ENCODE results near the gene MEIS2.

Gene MEIS2

DNA sequence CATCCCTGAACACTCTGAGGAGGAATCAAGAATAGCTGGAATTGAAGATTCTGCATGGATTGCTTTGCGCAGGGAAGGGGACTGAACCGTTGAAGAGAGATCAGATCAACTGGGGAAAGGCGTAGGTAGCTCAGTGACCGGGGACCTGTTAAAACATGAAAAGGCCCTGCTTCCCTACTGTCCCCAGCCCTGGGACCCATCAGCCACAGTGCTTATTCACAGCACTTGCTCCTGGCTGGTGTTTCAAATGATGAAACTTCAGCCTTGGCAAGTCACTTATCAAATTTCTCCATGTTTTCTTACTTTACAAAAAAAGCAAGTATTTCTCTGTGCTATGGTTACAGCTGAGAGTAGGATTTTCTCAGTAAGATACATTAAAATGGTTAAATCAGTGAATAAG, 199.3 kb downstream of the MEIS2 start:
- DNase-seq (ENCODE audit: low read depth in 2 of 2): no peak

DNA sequence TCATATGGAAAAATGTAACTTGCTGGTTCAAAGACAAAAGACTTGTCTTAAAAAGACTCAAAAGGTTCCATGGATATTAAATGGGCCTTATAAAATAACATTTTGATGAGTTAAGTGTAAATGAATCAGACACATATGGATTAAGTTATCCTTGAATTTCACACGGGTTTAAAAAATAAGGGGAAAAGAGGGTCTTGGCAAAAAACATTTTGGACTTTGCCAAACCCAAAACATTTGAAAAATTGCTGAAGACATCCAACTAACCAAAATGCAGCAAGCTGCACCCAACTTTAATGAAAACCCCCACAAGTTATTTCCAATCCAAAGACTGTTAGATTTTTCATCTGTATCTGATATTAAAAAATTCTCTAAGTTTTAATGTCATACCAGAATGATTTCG, 200.7 kb downstream of the MEIS2 start:
- no peak for DNase-seq (ENCODE audit: low read depth in 2 of 2)

GRCh38 chr15:36898536-36899126, 201.7 kb downstream of the MEIS2 start:
- no peak for DNase-seq (ENCODE audit: low read depth in 2 of 2)

- DNase-seq (ENCODE audit: low read depth in 2 of 2): no peak
Observed at GRCh38 chr15:36897834-36898233, 202.5 kb downstream of the MEIS2 start.

GRCh38 chr15:36896949-36897348, 203.4 kb downstream of the MEIS2 start:
- no peak for DNase-seq (ENCODE audit: low read depth in 2 of 2)

DNA sequence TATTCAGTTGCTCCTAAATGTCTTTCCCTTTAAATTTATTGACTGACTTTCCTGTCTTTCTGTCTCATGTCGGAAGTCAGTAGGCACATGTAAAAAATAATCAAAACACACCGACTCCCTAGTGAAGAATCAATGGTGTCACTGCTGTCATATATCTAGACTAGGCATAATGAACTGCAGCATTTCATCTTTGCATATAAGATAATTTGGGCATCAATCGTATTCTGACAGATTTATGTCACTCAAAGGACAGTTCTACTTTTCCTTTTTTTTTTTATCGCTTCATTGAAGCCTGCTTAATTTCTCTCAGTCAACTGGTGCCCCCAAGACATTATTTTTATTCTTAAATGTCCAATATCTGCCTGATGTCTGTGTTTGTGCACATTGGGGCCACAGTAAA, 206.3 kb downstream of the MEIS2 start:
- DNase-seq (ENCODE audit: low read depth in 2 of 2): no peak

DNA sequence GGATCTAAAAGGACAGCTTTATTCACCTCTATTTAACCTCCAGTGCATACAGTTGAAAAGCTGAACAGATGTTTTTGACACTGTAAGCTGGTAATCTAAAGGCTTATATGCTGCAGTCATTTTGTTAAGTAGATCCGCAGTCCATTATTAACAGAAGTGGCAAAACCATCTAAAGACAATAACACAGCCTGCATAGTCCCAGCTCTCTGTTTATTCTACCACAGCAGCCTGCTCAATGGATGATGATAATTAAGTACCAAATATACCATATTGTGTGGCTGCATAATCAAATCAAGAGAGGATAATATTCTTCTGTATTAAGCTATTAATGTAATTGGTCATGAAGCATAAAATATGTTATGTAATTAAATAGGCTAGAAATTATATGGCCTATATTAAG, 207.1 kb downstream of the MEIS2 start:
- no peak for DNase-seq (ENCODE audit: low read depth in 2 of 2)

- DNase-seq (ENCODE audit: low read depth in 2 of 2): no peak
Observed at GRCh38 chr15:36888011-36888992, 212.0 kb downstream of the MEIS2 start.

DNA sequence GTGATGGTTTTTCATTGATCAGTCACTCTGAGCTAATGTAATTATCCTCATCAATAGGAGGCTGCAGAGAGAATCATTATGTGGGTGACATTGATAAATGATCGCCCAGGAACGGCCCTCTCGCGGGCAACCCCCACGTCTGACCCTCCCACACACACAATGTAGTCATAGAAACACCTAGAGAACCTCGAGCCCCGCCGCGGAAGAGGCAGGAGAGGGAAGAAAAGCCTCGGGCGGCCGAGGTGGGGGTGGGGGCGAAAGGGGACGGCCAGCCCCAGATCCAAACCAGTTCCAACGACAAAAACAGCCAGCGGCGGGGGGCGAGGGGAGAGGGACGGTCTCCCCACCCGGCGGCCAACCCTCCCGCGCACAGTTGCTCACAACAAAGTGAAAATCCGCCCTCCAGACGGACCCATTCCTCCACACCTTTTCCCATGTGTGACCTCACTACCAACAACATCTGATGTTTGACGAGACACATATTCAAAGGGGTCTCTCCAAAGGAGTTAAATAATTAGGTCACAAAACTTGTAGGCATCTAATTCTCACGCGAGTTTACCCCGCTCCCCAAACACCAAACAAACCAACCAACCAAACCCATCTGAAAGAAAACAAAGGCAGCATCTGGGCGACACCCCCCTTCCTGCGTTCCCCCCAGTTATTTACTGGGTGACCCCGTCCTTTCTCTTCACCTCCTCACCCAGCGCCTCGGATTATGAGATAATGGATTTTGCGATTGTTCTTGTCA, 213.0 kb downstream of the MEIS2 start:
- no peak for DNase-seq (ENCODE audit: low read depth in 2 of 2)

GRCh38 chr15:36886701-36887100, 213.6 kb downstream of the MEIS2 start:
- DNase-seq (ENCODE audit: low read depth in 2 of 2): no peak

DNA sequence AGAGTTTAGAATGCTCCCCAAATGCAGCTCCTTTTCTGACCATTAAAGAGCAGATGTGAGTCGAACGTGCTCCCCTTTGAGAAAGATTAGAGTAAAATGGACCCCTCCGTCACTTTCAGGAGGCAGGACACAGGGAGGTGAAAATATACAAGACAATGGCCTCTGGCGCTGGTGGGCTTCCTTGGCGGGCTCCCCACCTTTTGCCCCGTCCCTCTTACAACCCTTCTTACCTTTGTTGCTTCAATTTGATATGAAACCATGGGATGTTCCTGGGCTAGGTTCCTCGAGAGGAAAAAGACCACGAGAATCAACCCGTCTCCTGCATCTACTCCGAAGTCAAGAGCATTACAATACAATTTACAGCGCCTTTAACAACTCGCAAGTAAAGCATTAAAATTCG, 214.2 kb downstream of the MEIS2 start:
- no peak for DNase-seq (ENCODE audit: low read depth in 2 of 2)

- DNase-seq (ENCODE audit: low read depth in 2 of 2): no peak
Observed at GRCh38 chr15:36885771-36886170, 214.6 kb downstream of the MEIS2 start.

DNA sequence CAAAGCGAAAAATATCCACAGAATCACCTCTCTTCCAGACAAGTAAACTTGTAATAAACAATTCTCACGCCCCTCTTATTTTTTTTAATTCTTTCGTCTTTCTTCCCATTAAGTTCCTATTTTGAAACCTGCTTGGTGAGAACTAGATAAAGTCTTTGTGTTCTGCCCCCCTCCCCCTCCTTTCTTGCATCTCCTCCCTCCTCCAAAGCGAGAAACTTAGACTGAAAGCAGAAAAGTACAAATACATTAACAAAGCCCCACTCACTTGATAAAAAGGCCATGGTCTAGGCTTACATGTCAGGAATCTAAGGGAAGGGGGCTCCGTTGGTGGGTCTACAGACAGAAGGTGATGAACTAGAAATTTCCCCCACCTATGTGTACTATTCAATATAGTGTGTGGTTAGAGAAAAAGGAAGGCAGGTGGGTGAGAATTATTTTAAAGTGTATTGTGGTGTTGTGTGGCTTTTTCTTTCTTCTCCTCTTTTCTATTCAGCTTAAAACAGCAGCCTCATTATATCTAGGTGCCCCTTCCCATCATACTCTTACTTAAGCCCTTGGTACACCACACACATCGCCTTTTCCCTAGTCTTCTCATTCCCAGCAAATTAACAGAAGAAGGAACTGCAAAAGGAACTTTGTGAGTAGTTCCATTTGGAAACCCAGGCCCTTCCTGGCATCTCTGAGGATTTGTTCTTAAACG, 215.3 kb downstream of the MEIS2 start:
- no peak for DNase-seq (ENCODE audit: low read depth in 2 of 2)

DNA sequence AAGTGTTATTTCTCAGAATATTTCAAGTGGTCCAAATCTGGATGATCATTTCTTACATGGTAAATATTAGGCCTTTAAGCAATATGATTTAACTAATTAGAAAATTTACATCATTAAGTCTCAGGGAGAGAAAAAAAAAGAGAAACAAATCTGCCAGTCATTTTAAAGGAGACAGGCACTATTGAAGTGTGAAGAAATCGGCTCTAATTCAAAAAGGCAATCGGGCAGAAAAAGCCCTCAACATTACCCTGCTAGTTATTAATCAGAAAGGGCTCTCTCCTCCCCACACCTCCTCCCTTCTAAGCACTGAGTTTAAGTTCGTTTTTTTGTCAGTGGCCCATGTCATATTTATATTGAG, 215.9 kb downstream of the MEIS2 start:
- DNase-seq (ENCODE audit: low read depth in 2 of 2): no peak

DNA sequence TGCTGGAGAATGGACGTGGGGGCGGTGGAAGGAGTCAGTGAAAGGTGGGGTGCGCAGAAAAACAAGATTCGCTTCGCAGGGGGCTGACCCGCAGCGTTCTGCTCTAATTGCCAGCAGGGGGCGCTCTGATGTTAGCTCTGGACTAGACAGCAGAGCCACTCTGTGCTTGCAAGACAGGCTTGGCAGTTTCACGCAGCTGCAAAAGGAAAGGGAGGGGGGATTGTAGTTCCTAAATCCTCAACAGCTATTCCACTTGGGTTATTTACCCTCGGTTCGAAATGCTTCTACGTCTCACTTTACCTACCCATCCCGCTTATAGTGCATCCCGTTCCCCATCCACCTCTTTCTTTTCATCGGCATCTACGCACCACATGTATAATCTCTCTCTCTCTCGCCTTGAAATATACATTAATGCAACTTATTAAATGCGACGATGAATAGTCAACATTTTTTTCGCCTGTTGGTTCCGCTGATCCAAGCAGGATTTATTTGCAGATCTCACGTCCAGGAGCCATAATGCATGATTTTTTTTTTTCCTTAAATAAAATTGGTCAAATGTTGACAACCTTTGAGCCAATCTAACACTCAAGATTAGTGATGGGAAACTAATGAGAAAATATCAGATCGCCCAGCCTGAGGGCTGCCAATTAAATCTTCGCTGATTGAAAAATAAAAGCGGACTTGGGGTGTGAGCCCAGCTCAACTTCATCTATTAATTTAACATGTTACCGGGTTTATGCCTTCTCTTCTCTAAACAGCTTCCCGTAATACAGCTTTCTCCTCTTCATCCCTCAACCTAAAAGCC, 216.4 kb downstream of the MEIS2 start:
- DNase-seq (ENCODE audit: low read depth in 2 of 2): peak in 1 of 2 donors; percentile 20

GRCh38 chr15:36882487-36883131, 217.7 kb downstream of the MEIS2 start:
- DNase-seq (ENCODE audit: low read depth in 2 of 2): no peak

DNA sequence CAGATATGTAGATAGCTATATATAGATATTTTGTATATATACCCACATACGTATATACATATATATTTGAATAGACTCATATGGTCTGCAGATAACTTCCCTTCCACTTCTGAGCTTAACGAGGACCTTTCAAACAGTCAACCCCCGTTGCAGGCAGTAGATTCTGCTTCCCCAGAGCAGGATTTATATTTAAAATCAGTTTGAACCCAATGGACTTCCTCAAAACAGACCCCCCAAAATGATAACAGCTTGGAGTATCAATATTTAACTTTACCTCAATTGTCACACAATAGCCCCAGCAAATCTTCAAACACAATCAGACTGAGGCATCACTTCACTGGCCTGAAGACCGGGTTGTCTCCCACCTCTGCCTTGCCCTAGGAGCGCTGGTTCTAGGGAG, 218.3 kb downstream of the MEIS2 start:
- DNase-seq (ENCODE audit: low read depth in 2 of 2): no peak

GRCh38 chr15:36881516-36881915, 218.8 kb downstream of the MEIS2 start:
- DNase-seq (ENCODE audit: low read depth in 2 of 2): no peak

GRCh38 chr15:36880913-36881460, 219.4 kb downstream of the MEIS2 start:
- DNase-seq (ENCODE audit: low read depth in 2 of 2): no peak

GRCh38 chr15:36880224-36880912, 220.0 kb downstream of the MEIS2 start:
- DNase-seq (ENCODE audit: low read depth in 2 of 2): no peak
